CD14-positive monocyte (primary cell): ENCODE measurements around the gene KAZN. TPM values are rescaled to one million over a fixed set of nuclear protein-coding genes. Genes with fewer than 3 reads are reported as not detected.

Experiments
- DNase-seq, 3 donors: peaks; one replicate each; pipeline ENCODE4 v3.0.0-alpha.2; 2011 to 2022
- H2AFZ ChIP-seq: 2 replicates; pipeline ENCODE4 v1.6.0; 2012; ENCODE audit warnings: mild to moderate bottlenecking, low read depth, low read length, inconsistent platforms; ENCODE audit not compliant: insufficient read depth, poor library complexity, severe bottlenecking
- H3K27ac ChIP-seq, 2 donors: 1 replicate in 1 of 2; 2 replicates in 1 of 2; pipeline ENCODE4 v1.5.1; 2012 to 2013; ENCODE audit warnings: low read length in 2 of 2, control low read depth in 1 of 2, inconsistent platforms in 1 of 2, low read depth in 1 of 2, mild to moderate bottlenecking in 1 of 2
- H3K27me3 ChIP-seq, 2 donors: one replicate each; pipeline versions ENCODE4 v1.6.0 to v1.6.1; 2011 to 2013; ENCODE audit warnings: low read length in 2 of 2; ENCODE audit not compliant: control insufficient read depth in 2 of 2, insufficient read depth in 2 of 2
- H3K36me3 ChIP-seq, 2 donors: replicated peaks in 1 of 2; 1 replicate in 1 of 2; 2 replicates in 1 of 2; pipeline versions ENCODE4 v1.5.1 to v1.6.1; 2012 to 2013; ENCODE audit warnings: low read length in 2 of 2, control low read depth in 1 of 2, inconsistent platforms in 1 of 2, mild to moderate bottlenecking in 1 of 2; ENCODE audit not compliant: insufficient read depth in 2 of 2, control insufficient read depth in 1 of 2
- H3K4me1 ChIP-seq, 2 donors: 1 replicate in 1 of 2; 2 replicates in 1 of 2; pipeline versions ENCODE4 v1.5.1 to v1.6.1; 2012 to 2013; ENCODE audit warnings: low read length in 2 of 2, control low read depth in 1 of 2, inconsistent platforms in 1 of 2, mild to moderate bottlenecking in 1 of 2, moderate library complexity in 1 of 2; ENCODE audit not compliant: insufficient read depth in 2 of 2, control insufficient read depth in 1 of 2
- H3K4me2 ChIP-seq: replicated peaks from 2 replicates; pipeline ENCODE3; 2012; ENCODE audit warnings: low read length, moderate library complexity, mild to moderate bottlenecking; ENCODE audit not compliant: poor library complexity, severe bottlenecking; ENCODE audit errors: extremely low read depth
- H3K4me3 ChIP-seq, 3 experiments: fragments of 200-600 bp in 1 of 3; sonication (generic) in 1 of 3; replicated peaks in 1 of 3; 1 replicate in 2 of 3; 2 replicates in 1 of 3; pipeline ENCODE4 v1.5.1; 2011 to 2013; ENCODE audit warnings: low read length in 3 of 3, mild to moderate bottlenecking in 3 of 3, control low read depth in 2 of 3, low read depth in 2 of 3, inconsistent platforms in 1 of 3, moderate library complexity in 1 of 3
- H3K79me2 ChIP-seq: 2 replicates; pipeline ENCODE4 v1.6.0; 2012; ENCODE audit warnings: mild to moderate bottlenecking, control low read depth, inconsistent platforms, low read length, moderate library complexity; ENCODE audit not compliant: insufficient read depth
- H3K9ac ChIP-seq: 2 replicates; pipeline ENCODE4 v1.6.0; 2017; ENCODE audit warnings: low read length, mild to moderate bottlenecking; ENCODE audit not compliant: insufficient read depth, poor library complexity, severe bottlenecking
- H3K9me3 ChIP-seq, 2 donors: replicated peaks in 1 of 2; 1 replicate in 1 of 2; 2 replicates in 1 of 2; pipeline versions ENCODE4 v1.5.1 to v1.6.1; 2012 to 2013; ENCODE audit warnings: low read length in 2 of 2, control low read depth in 1 of 2; ENCODE audit not compliant: control insufficient read depth in 1 of 2, insufficient read depth in 1 of 2
- H4K20me1 ChIP-seq: 2 replicates; pipeline ENCODE4 v1.6.0; 2012; ENCODE audit warnings: mild to moderate bottlenecking, low read length, control low read depth, moderate library complexity; ENCODE audit not compliant: insufficient read depth
- H3K27ac Mint-ChIP-seq, 7 donors: one replicate each; pipeline ENCODE4 v1.8.0; 2020; ENCODE audit warnings: mild to moderate bottlenecking in 7 of 7, mixed read lengths in 7 of 7, moderate library complexity in 6 of 7, inconsistent platforms in 2 of 7
- H3K27me3 Mint-ChIP-seq, 3 donors: one replicate each; pipeline ENCODE4 v1.8.0; 2021 to 2022; ENCODE audit warnings: low read depth in 3 of 3, mild to moderate bottlenecking in 3 of 3, mixed read lengths in 3 of 3, moderate library complexity in 3 of 3, inconsistent platforms in 1 of 3
- H3K36me3 Mint-ChIP-seq, 2 donors: one replicate each; pipeline ENCODE4 v1.8.0; 2020; ENCODE audit warnings: mixed read lengths in 2 of 2, inconsistent platforms in 1 of 2, mild to moderate bottlenecking in 1 of 2
- H3K4me1 Mint-ChIP-seq: one replicate; pipeline ENCODE4 v1.8.0; 2020; ENCODE audit warnings: mild to moderate bottlenecking, mixed read lengths
- H3K4me3 Mint-ChIP-seq, 2 donors: one replicate each; pipeline ENCODE4 v1.8.0; 2020; ENCODE audit warnings: mild to moderate bottlenecking in 2 of 2, mixed read lengths in 2 of 2, moderate library complexity in 1 of 2
- H3K9me3 Mint-ChIP-seq, 7 donors: one replicate each; pipeline ENCODE4 v1.8.0; 2020 to 2022; ENCODE audit warnings: mixed read lengths in 7 of 7, mild to moderate bottlenecking in 6 of 7, moderate library complexity in 6 of 7, inconsistent platforms in 2 of 7
- CTCF ChIP-seq: fragments of 200-600 bp; IDR thresholded peaks from one replicate; pipeline ENCODE4 v1.8.0; 2022; ENCODE audit warnings: antibody characterized with exemption, mild to moderate bottlenecking
- WGBS: methylation state at CpG from one replicate; pipeline ENCODE4 v1.1.5; 2013; ENCODE audit warnings: missing lambda C conversion rate; ENCODE audit not compliant: insufficient coverage; 5-methylcytosine and 5-hydroxymethylcytosine counted together
- intact Hi-C, 2 donors: fragments of 100-400 bp; cut with micrococcal nuclease; formaldehyde crosslinking; loops; one replicate each; pipeline versions ENCODE4 v1.15.0 to v1.15.1; 2023
- polyA plus RNA-seq, 3 donors: library from polyadenylated mRNA; depleted of rRNA in 1 of 3; unstranded in 2 of 3; stranded (reverse) in 1 of 3; fragments of 300-500 nt in 2 of 3; fragments of >200 nt in 1 of 3; fragmentation: Illumina TruSeq in 2 of 3; gene quantifications; 1 replicate in 2 of 3; 2 replicates in 1 of 3; pipeline ENCODE4 v1.2.3, GENCODE V29; 2012 to 2021

KAZN gene
- polyA plus RNA-seq, 3 donors, result not detected

- no peak overlapping the region for H2AFZ ChIP-seq
- H3K79me2 ChIP-seq, result no peaks in the 10 kb centered on the region
- 83% methylated on average over 1 of the region's 2 CpGs for WGBS
- no peak for TF ChIP-seq CTCF
- H3K9me3 Mint-ChIP-seq, result peaks cover 0 to 11% (median 0%) of the 10 kb centered on the region in 7 donors
- peaks cover 21 to 34% of the 10 kb centered on the region in 2 donors for H3K27me3 ChIP-seq
- H3K36me3 ChIP-seq, result no peaks in the 10 kb centered on the region
- no peak overlapping the region for H3K27ac ChIP-seq
- H3K36me3 Mint-ChIP-seq, result no peaks in the 10 kb centered on the region
- no peak overlapping the region for H3K9ac ChIP-seq
- H3K27ac Mint-ChIP-seq, result no peak overlapping the region
- no peak overlapping the region for H3K4me3 ChIP-seq
- peaks cover 0 to 16% of the 10 kb centered on the region in 2 donors for H3K9me3 ChIP-seq
- intact Hi-C loops, result no loop called here
- peaks cover 29 to 37% (median 31%) of the 10 kb centered on the region in 3 donors for H3K27me3 Mint-ChIP-seq
- peaks cover 5% of the 10 kb centered on the region for H3K4me1 Mint-ChIP-seq
- peaks cover 6 to 8% of the 10 kb centered on the region in 2 donors for H3K4me1 ChIP-seq
- DNase-seq, result no peak
- no peak overlapping the region for H3K4me2 ChIP-seq
- H3K4me3 Mint-ChIP-seq, result no peak overlapping the region
- no peaks in the 10 kb centered on the region for H4K20me1 ChIP-seq
These were observed 330.5 kb downstream of the KAZN start for GRCh38 chr1:14928886-14929546.

GRCh38 chr1:14929547-14930246 is 331.2 kb downstream of the KAZN start:
- no peak overlapping the region for H3K4me2 ChIP-seq
- no peak overlapping the region for H3K9ac ChIP-seq
- no peaks in the 10 kb centered on the region for H3K36me3 ChIP-seq
- peaks cover 5 to 6% of the 10 kb centered on the region in 2 donors for H3K4me1 ChIP-seq
- intact Hi-C loops, result no loop called here
- Mint-ChIP-seq H3K27ac (peak overlapping the region in 1 of 7 donors; percentile 13), H3K4me3 (no peak overlapping the region), H3K36me3 (no peaks in the 10 kb centered on the region), H3K9me3 (peaks cover 0 to 11% (median 0%) of the 10 kb centered on the region in 7 donors), H3K27me3 (peaks cover 29 to 34% (median 31%) of the 10 kb centered on the region in 3 donors), H3K4me1 (peaks cover 5% of the 10 kb centered on the region)
- no peak for TF ChIP-seq CTCF
- no peaks in the 10 kb centered on the region for H4K20me1 ChIP-seq
- DNase-seq, result no peak
- no peak overlapping the region for H2AFZ ChIP-seq
- 89% methylated on average over 14 of the region's 22 CpGs for WGBS
- no peak overlapping the region for H3K27ac ChIP-seq
- peaks cover 19 to 33% of the 10 kb centered on the region in 2 donors for H3K27me3 ChIP-seq
- no peak overlapping the region for H3K4me3 ChIP-seq
- H3K79me2 ChIP-seq, result no peaks in the 10 kb centered on the region
- peaks cover 0 to 16% of the 10 kb centered on the region in 2 donors for H3K9me3 ChIP-seq
